A549 (cell line): ENCODE measurements around the gene ANKRD23. TPM values are rescaled to one million over a fixed set of nuclear protein-coding genes. Genes with fewer than 3 reads are reported as not detected.

Experiments
- ATAC-seq, 2 experiments: fragments of 200-7000 bp in 1 of 2; fragments of >200 bp in 1 of 2; cut with Nextera tagmentation in 1 of 2; cut with Tn5 transposase in 1 of 2; 3 replicates each; pipeline versions ENCODE4 v1.8.0 to v1.9.1; 2018 to 2020; ENCODE audit warnings: mild to moderate bottlenecking in 1 of 2, moderate library complexity in 1 of 2
- CTCF ChIA-PET: fragments of 300-600 bp; sonication (Branson Sonifier 250); formaldehyde crosslinking; extraction: SDS; loops from one replicate; lab custom pipeline; 2021; ENCODE audit warnings: antibody characterized with exemption, inconsistent platforms; lab: Yijun Ruan, JAX
- POLR2A ChIA-PET: fragments of 350-600 bp; formaldehyde crosslinking; extraction: SDS; loops from one replicate; lab custom pipeline; 2021; ENCODE audit warnings: antibody characterized with exemption, inconsistent platforms; lab: Yijun Ruan, JAX
- DNase-seq, 2 experiments: peaks; one replicate each; pipeline versions ENCODE4 v3.0.0 to v3.0.0-alpha.2; 2011 to 2016; ENCODE audit warnings: low read depth in 1 of 2, low spot score in 1 of 2
- FAIRE-seq: peaks from 2 replicates; lab custom pipeline; 2011; peaks lifted over from hg19 to GRCh38; lab: Jason Lieb, UNC
- H3K27ac ChIP-seq, 2 experiments: fragments of >200 bp; sonication (Bioruptor Twin); formaldehyde crosslinking; 3 replicates each; pipeline ENCODE4 v1.5.1; 2016 to 2017
- H3K4me1 ChIP-seq: fragments of >200 bp; sonication (Bioruptor Twin); formaldehyde crosslinking; 3 replicates; pipeline ENCODE4 v1.6.1; 2016
- H3K4me2 ChIP-seq: fragments of >200 bp; sonication (Bioruptor Twin); formaldehyde crosslinking; 3 replicates; pipeline ENCODE4 v1.6.1; 2016
- H3K4me3 ChIP-seq: fragments of >200 bp; sonication (Bioruptor Twin); formaldehyde crosslinking; 3 replicates; pipeline ENCODE4 v1.5.1; 2016
- H3K9me3 ChIP-seq: fragments of >200 bp; sonication (Bioruptor Twin); formaldehyde crosslinking; 3 replicates; pipeline ENCODE4 v1.6.1; 2016
- ATOH8 ChIP-seq: fragments of 250-450 bp; sonication (Bioruptor Pico); IDR thresholded peaks from 2 replicates; pipeline ENCODE4 v1.5.0; 2020; ENCODE audit warnings: low read depth, mild to moderate bottlenecking, moderate library complexity
- BCL3 ChIP-seq: fragments of >200 bp; sonication (Bioruptor Twin); formaldehyde crosslinking; IDR thresholded peaks from 3 replicates; pipeline ENCODE4 v1.6.1; 2016
- BHLHE40 ChIP-seq: IDR thresholded peaks from 2 replicates; pipeline ENCODE4 v1.6.1; 2012; ENCODE audit warnings: low read depth, low read length, inconsistent platforms
- CBX2 ChIP-seq: fragments of 200-600 bp; sonication (generic); IDR thresholded peaks from 2 replicates; pipeline ENCODE4 v1.6.1; 2016; ENCODE audit warnings: low read depth, mild to moderate bottlenecking, borderline replicate concordance
- CHD2 ChIP-seq: fragments of 150-350 bp; IDR thresholded peaks from 2 replicates; pipeline ENCODE4 v1.6.1; 2014; ENCODE audit warnings: low read length; ENCODE audit not compliant: partially characterized antibody
- E2F6 ChIP-seq: IDR thresholded peaks from 2 replicates; pipeline ENCODE4 v1.6.1; 2012; ENCODE audit warnings: low read depth, borderline replicate concordance
- EHF ChIP-seq: fragments of 250-450 bp; sonication (Bioruptor Pico); IDR thresholded peaks from 2 replicates; pipeline ENCODE4 v1.5.0; 2020; ENCODE audit warnings: mild to moderate bottlenecking
- ELK1 ChIP-seq: fragments of 150-350 bp; IDR thresholded peaks from 2 replicates; pipeline ENCODE4 v1.6.1; 2014; ENCODE audit warnings: low read depth, mild to moderate bottlenecking, low read length
- EP300 ChIP-seq, 2 experiments: fragments of >200 bp; sonication (Bioruptor Twin); formaldehyde crosslinking; IDR thresholded peaks; 2 replicates in 1 of 2; 3 replicates in 1 of 2; pipeline ENCODE4 v1.6.1; 2016 to 2017
- ESRRA ChIP-seq: fragments of 150-350 bp; IDR thresholded peaks from 2 replicates; pipeline ENCODE4 v1.6.1; 2014; ENCODE audit warnings: mild to moderate bottlenecking, low read length, borderline replicate concordance
- FOSB ChIP-seq: fragments of 250-450 bp; sonication (Bioruptor Pico); IDR thresholded peaks from 2 replicates; pipeline ENCODE4 v1.5.0; 2020; ENCODE audit warnings: mild to moderate bottlenecking, moderate library complexity
- FOSL2 ChIP-seq, 2 experiments: fragments of 450-650 bp in 1 of 2; fragments of >200 bp in 1 of 2; sonication (Bioruptor Twin) in 1 of 2; formaldehyde crosslinking; IDR thresholded peaks; 2 replicates each; pipeline versions ENCODE4 v1.5.0 to v1.6.1; 2016 to 2020; ENCODE audit warnings: mild to moderate bottlenecking in 1 of 2, moderate library complexity in 1 of 2
- GATA3 ChIP-seq: IDR thresholded peaks from 2 replicates; pipeline ENCODE4 v1.6.1; 2012; ENCODE audit warnings: borderline replicate concordance
- HDAC2 ChIP-seq: fragments of 200-600 bp; sonication (generic); IDR thresholded peaks from 2 replicates; pipeline ENCODE4 v1.6.1; 2016
- HEYL ChIP-seq: fragments of 250-450 bp; sonication (Bioruptor Pico); IDR thresholded peaks from 2 replicates; pipeline ENCODE4 v1.8.0; 2021; ENCODE audit warnings: mild to moderate bottlenecking, moderate library complexity
- HOXB13 ChIP-seq: fragments of 250-450 bp; sonication (Bioruptor Pico); IDR thresholded peaks from 2 replicates; pipeline ENCODE4 v1.5.0; 2020; ENCODE audit warnings: low read depth, mild to moderate bottlenecking, moderate library complexity
- JUN ChIP-seq, 2 experiments: fragments of >200 bp; sonication (Bioruptor Twin); formaldehyde crosslinking; IDR thresholded peaks; 2 replicates in 1 of 2; 3 replicates in 1 of 2; pipeline ENCODE4 v1.6.1; 2016 to 2017
- JUNB ChIP-seq: fragments of >200 bp; sonication (Bioruptor Twin); formaldehyde crosslinking; IDR thresholded peaks from 2 replicates; pipeline ENCODE4 v1.6.1; 2016
- KDM1A ChIP-seq: fragments of 200-600 bp; sonication (generic); IDR thresholded peaks from 2 replicates; pipeline ENCODE4 v1.6.1; 2016; ENCODE audit warnings: low read depth, mild to moderate bottlenecking
- KDM5A ChIP-seq: fragments of 200-600 bp; sonication (generic); IDR thresholded peaks from 2 replicates; pipeline ENCODE4 v1.6.1; 2016; ENCODE audit warnings: antibody characterized with exemption, mild to moderate bottlenecking
- MAX ChIP-seq: IDR thresholded peaks from 2 replicates; pipeline ENCODE4 v1.6.1; 2012
- MYC ChIP-seq: IDR thresholded peaks from 2 replicates; pipeline ENCODE4 v1.6.1; 2012; ENCODE audit warnings: mild to moderate bottlenecking, inconsistent platforms, low read length, improper control_type of control experiment, borderline replicate concordance
- NFE2L2 ChIP-seq: fragments of 150-350 bp; conservative IDR thresholded peaks from 2 replicates; pipeline ENCODE4 v1.6.1; 2014; ENCODE audit warnings: low read length
- NPAS2 ChIP-seq: fragments of 250-450 bp; sonication (Bioruptor Pico); IDR thresholded peaks from 2 replicates; pipeline ENCODE4 v1.8.0; 2022; ENCODE audit warnings: mild to moderate bottlenecking, moderate library complexity, borderline replicate concordance
- NR3C1 ChIP-seq: fragments of >200 bp; sonication (Bioruptor Twin); formaldehyde crosslinking; IDR thresholded peaks from 3 replicates; pipeline ENCODE4 v1.6.1; 2017
- PBX3 ChIP-seq: IDR thresholded peaks from 2 replicates; pipeline ENCODE4 v1.6.1; 2012
- PHF8 ChIP-seq: fragments of 200-600 bp; sonication (generic); IDR thresholded peaks from 2 replicates; pipeline ENCODE4 v1.6.1; 2016; ENCODE audit warnings: low read depth, mild to moderate bottlenecking, antibody characterized with exemption, moderate library complexity, borderline replicate concordance
- POLR2A ChIP-seq: IDR thresholded peaks from 2 replicates; pipeline ENCODE4 v1.6.1; 2012; ENCODE audit warnings: mild to moderate bottlenecking, low read length
- RAD21 ChIP-seq, 2 experiments: fragments of >200 bp in 1 of 2; sonication (Bioruptor Twin) in 1 of 2; formaldehyde crosslinking in 1 of 2; IDR thresholded peaks in 1 of 2; conservative IDR thresholded peaks in 1 of 2; 2 replicates in 1 of 2; 3 replicates in 1 of 2; pipeline ENCODE4 v1.6.1; 2012 to 2018; ENCODE audit warnings: inconsistent platforms in 1 of 2
- RARB ChIP-seq: fragments of 250-450 bp; sonication (Bioruptor Pico); IDR thresholded peaks from 2 replicates; pipeline ENCODE4 v1.8.0; 2021; ENCODE audit warnings: mild to moderate bottlenecking, moderate library complexity
- RNF2 ChIP-seq: fragments of 200-600 bp; sonication (generic); IDR thresholded peaks from 2 replicates; pipeline ENCODE4 v1.6.1; 2016; ENCODE audit warnings: low read depth, mild to moderate bottlenecking, antibody characterized with exemption, moderate library complexity, borderline replicate concordance
- SMC3 ChIP-seq: fragments of >200 bp; sonication (Bioruptor Twin); formaldehyde crosslinking; IDR thresholded peaks from 3 replicates; pipeline ENCODE4 v1.6.1; 2018; ENCODE audit warnings: inconsistent platforms
- TFCP2L1 ChIP-seq: fragments of 250-450 bp; sonication (Bioruptor Pico); IDR thresholded peaks from 2 replicates; pipeline ENCODE4 v1.5.0; 2021; ENCODE audit warnings: mild to moderate bottlenecking
- USF2 ChIP-seq: fragments of 450-650 bp; IDR thresholded peaks from 2 replicates; pipeline ENCODE4 v1.6.1; 2014; ENCODE audit warnings: antibody characterized with exemption
- ZC3H11A ChIP-seq: fragments of 450-650 bp; IDR thresholded peaks from 2 replicates; pipeline ENCODE4 v1.6.1; 2014; ENCODE audit warnings: antibody characterized with exemption, mild to moderate bottlenecking
- ZFP36 ChIP-seq: fragments of 450-650 bp; IDR thresholded peaks from 2 replicates; pipeline ENCODE4 v1.6.1; 2014; ENCODE audit warnings: borderline replicate concordance; ENCODE audit not compliant: partially characterized antibody
- WGBS: methylation state at CpG from one replicate; pipeline ENCODE4 v1.1.6; 2017; ENCODE audit errors: missing lambda C conversion rate; 5-methylcytosine and 5-hydroxymethylcytosine counted together
- polyA plus RNA-seq, 4 experiments: library from polyadenylated mRNA; depleted of rRNA in 3 of 4; stranded (reverse); fragments of >200 nt; fragmentation: RNase III in 1 of 4; extraction: RNeasy Plus Mini Kit Qiagen cat#74134 plus additional on column Dnase treatment in 1 of 4; gene quantifications; 2 replicates in 3 of 4; 3 replicates in 1 of 4; pipeline ENCODE4 v1.2.3, GENCODE V29; 2011 to 2017

The ANKRD23 gene
- polyA plus RNA-seq, 2 of the 4 experiments (the other 2 are of a cell fraction), result 1.9 to 2.4 TPM

GRCh38 chr2:96816127-96816835 is 27.5 kb downstream of the ANKRD23 start, which contains the start of gene CNNM3:
Gene CNNM3, plus strand, starts transcription at chr2:96816268. Its CDS starts 10 bp downstream, at chr2:96816278.
- WGBS, result no CpG with 5 or more reads among the region's 103 CpGs
- H3K4me2 ChIP-seq, result peak within 1 kb of the TSS; percentile 99
- H3K4me3 ChIP-seq, result peak within 1 kb of the TSS; percentile 92
- POLR2A ChIA-PET, result interaction anchor here (0.6 to 2.2 kb wide), 8 partner anchors 16 to 296 kb away, joined by 3 to 9 read pairs (median 4); partner anchors contain the start of genes ANKRD39 and CNNM4
- peak within 1 kb of the TSS; percentile 91 to 94 for H3K27ac ChIP-seq
- ATAC-seq (peak; percentile 88 to 97), FAIRE-seq (no peak), DNase-seq (peak; percentile 93 to 96)
- H3K4me1 ChIP-seq, result peaks cover 30% of the 10 kb centered on the region
- CTCF ChIA-PET, result interaction anchor here (0.7 to 3.3 kb wide), 16 partner anchors 10 to 297 kb away, joined by 3 to 24 read pairs (median 5); partner anchors contain the start of genes ANKRD36 and CNNM4
- no peaks in the 10 kb centered on the region for H3K9me3 ChIP-seq
- TF ChIP-seq NR3C1 (no peak), HOXB13 (CRISPR knock-in tag) (no peak), POLR2A (peak; percentile 68), PHF8 (peak; percentile 43; the same call in 1 of the 2 replicates), RARB (CRISPR knock-in tag) (no peak), FOSB (no peak), RAD21 (conservative IDR thresholded peaks at IDR 0.05 in 1 of 2, IDR thresholded peaks at IDR 0.05 in 1 of 2) (no peak; a peak in 2 of 5 replicates), ELK1 (no peak), ZFP36 (peak; percentile 77), EHF (no peak), ZC3H11A (no peak), MYC (0 out of 2 replicates have a peak, but pooled peaks have one; percentile 9), CBX2 (no peak), E2F6 (0 out of 2 replicates have a peak, but pooled peaks have one; percentile 5), RNF2 (no peak), TFCP2L1 (CRISPR knock-in tag) (no peak), BHLHE40 (no peak), NPAS2 (CRISPR knock-in tag) (no peak), SMC3 (no peak), MAX (no peak; the same call in none of the 2 replicates), NFE2L2 (no peak), PBX3 (no peak), JUNB (no peak), FOSL2 (IDR thresholded peaks at IDR 0.05) (no peak), FOSL2 (CRISPR knock-in tag; IDR thresholded peaks at IDR 0.05) (no peak), GATA3 (no peak), KDM5A (peak; percentile 58; the same call in 1 of the 2 replicates), ATOH8 (CRISPR knock-in tag) (no peak), BCL3 (peak; percentile 86), KDM1A (no peak), ESRRA (no peak), HEYL (CRISPR knock-in tag) (no peak), CHD2 (no peak), EP300 (IDR thresholded peaks at IDR 0.05) (no peak), JUN (IDR thresholded peaks at IDR 0.05) (peak; percentile 80 to 87; a peak in 3 of 5 replicates), HDAC2 (no peak), USF2 (no peak)
